DMS79 (cell line): ENCODE data around the gene TBC1D5.
"Not testable (repeated sequence)": the region's sequence is repeated elsewhere in the genome, so short reads cannot be mapped to it uniquely, and the experiment has no call there.

Experiments used
- DNase-seq: peaks from one replicate; lab custom pipeline; 2025; lab: John Stamatoyannopoulos, UW

Gene TBC1D5, protein sequence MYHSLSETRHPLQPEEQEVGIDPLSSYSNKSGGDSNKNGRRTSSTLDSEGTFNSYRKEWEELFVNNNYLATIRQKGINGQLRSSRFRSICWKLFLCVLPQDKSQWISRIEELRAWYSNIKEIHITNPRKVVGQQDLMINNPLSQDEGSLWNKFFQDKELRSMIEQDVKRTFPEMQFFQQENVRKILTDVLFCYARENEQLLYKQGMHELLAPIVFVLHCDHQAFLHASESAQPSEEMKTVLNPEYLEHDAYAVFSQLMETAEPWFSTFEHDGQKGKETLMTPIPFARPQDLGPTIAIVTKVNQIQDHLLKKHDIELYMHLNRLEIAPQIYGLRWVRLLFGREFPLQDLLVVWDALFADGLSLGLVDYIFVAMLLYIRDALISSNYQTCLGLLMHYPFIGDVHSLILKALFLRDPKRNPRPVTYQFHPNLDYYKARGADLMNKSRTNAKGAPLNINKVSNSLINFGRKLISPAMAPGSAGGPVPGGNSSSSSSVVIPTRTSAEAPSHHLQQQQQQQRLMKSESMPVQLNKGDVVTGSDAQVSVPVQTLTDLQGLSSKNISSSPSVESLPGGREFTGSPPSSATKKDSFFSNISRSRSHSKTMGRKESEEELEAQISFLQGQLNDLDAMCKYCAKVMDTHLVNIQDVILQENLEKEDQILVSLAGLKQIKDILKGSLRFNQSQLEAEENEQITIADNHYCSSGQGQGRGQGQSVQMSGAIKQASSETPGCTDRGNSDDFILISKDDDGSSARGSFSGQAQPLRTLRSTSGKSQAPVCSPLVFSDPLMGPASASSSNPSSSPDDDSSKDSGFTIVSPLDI

DNA sequence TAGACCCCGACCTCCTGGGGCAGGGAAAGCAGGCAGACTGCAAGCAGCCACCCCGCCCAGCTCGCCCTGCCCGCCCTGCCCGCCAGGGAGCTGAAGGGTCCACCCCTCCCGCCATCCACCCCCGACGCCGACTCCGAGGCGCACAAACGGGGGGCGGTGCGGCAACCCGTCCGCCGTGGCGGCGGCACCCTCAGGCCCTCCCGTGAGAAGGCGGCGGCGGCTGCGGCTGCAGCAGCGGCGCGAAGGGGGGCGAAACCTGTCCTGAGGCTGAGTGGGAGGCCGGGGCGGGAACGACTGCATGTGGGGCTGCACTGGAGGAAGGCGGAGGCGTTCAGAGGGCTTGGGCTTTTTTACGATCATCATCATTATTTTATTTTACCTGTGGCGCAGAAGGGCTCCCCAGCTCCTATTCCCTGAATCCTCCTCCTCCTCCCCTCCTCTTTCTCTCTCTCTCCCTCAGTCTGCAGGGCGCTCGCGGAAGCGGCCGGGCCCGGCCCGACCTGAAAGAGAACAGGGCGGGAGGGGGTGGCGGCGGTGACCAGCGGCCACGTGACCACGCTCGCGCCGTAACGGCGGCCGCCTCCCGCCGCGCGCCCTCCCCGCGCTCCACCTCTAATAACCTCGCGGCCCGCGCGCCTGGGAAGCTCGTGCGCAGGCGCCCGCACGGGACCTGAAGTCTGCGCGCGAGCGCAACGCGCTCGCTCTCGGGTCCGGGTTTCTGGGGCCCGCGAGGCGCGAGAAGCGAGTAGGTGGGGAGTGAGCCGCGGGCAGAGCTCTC, at the start of gene TBC1D5:
TSS of gene TBC1D5 (minus strand) at position 530 of the 778 bp plus-strand sequence. CDS start 234,061 bp downstream, outside the sequence.
- DNase-seq, result peak; percentile 81

DNA sequence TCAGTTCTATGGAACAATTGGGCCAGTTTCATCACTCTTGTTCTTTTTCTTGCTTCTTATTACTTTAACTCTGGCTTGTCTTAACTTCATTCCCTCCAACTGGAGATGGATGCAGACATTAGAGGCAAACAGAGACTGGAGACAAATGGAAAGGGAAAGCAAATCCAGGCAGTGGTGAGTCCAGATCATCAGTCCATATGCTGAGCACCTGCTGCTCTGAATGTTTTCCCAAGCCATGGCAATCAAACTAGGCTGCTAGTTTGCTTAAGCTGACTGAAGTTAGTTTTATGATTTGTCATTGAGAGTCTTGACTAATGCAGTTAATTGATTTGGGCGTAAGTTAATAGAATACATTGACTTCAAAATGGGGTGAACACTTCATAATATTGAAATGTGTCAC, 41.0 kb upstream of the TBC1D5 start:
- DNase-seq, result no peak

DNA sequence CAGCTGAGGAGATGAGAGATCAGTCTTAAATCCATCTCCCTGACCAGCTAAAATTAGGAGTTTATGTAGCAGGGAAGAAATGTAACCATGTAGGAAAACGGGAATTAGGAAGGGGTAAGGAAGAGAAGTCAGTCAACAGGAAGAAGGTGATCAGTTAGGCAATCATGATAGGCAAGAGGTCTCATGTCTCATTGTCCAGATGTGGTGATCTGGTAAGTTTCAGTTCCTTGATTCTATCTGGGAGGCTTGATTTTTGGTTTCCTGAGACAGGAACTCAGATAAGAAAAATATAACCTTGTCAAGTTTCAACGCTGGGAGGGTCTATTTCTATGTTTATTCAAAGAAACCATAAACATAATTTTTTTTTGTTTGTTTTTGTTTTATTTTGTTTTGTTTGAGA, 40.3 kb upstream of the TBC1D5 start:
- DNase-seq, result no peak

DNA sequence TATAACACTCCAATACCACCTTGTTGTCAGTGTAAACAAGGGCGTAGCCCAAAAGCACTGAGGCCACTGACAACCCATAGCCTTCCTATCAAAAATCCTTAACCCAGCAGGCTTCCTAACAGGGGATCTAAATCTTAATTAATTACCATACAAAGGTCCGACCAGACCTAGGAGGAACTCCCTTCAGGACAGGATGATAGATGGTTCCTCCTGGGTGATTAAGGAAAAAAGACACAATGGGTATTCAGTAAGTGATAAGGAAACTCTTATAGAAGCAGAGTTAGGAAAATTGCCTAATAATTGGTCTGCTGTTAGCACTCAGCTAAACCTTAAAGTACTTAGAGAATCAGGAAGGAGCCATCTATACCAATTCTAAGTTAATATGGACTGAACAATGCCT, 37.9 kb upstream of the TBC1D5 start:
- DNase-seq, result not testable (repeated sequence)

DNA sequence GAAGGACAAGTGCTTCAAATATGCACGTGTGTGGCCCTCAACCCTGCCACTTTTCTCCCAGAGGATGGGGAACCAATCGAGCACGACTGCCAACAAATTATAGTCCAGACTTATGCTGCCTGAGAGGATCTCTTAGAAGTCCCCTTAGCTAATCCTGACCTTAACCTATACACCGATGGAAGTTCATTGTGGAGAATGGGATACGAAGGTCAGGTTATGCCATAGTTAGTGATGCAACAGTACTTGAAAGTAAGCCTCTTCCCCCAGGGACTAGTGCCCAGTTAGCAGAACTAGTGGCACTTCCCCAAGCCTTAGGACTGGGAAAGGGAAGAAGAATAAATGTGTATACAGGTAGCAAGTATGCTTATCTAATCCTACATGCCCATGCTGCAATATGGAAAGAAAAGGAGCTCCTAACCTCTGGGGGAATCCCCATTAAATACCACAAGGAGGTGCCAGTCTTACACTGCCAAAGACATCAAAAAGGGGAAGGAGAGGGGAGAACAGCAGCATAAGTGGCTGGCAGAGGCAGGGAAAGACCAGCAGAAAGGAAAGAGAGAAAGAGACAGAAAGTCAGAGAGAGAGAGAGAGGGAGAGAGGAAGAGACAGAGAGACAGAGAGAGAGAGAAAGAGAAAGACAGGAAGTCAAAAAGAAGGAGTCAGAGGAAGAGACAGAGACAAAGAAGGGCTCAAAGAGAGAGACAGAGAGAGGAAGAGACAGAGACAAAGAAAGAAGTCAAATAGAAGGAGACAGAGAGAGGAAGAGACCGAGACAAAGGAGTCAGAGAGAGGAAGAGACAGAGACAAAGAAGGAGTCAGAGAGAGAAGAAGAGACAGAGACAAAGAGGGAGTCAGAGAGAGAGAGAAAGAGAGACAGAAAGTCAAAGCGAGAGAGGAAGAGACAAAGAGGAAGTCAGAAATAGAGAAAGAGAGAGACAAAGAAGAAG, 37.1 kb upstream of the TBC1D5 start:
- DNase-seq, result not testable (repeated sequence)

DNA sequence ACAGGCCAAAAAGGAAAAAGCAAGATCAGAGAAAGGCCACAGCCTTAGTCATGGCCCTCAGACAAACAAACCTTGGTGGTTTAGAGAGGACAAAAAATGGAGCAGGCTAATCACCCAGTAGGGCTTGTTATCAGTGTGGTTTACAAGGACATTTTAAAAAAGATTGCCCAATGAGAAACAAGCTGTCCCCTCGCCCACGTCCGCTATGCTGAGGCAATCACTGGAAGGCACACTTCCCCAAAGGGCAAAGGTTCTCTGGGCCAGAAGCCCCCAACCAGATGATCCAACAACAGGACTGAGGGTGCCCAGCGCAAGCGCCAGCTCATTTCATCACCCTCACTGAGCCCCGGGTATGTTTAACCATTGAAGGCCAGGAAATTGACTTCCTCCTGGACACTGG, 34.9 kb upstream of the TBC1D5 start:
- DNase-seq, result not testable (repeated sequence)

DNA sequence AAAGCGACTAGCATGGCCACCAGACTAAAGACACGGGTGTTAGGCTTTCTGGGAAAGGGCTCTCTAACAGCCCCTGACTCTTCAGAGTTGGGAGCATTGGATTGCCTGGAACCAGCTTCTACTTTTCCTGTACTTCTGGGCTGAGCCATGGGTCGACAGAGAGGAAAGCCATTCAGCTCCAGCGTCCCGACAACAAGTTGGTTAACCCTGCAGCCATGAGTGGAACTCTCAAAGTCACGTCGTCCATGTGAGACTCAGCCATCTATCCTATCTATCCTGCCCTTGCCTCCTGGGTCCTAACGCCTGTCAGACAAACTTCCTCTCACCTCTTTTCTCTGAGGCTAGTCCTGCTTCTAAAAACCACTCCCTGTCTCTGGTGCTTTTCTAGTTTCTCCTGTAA, 32.6 kb upstream of the TBC1D5 start:
- DNase-seq, result no peak

DNA sequence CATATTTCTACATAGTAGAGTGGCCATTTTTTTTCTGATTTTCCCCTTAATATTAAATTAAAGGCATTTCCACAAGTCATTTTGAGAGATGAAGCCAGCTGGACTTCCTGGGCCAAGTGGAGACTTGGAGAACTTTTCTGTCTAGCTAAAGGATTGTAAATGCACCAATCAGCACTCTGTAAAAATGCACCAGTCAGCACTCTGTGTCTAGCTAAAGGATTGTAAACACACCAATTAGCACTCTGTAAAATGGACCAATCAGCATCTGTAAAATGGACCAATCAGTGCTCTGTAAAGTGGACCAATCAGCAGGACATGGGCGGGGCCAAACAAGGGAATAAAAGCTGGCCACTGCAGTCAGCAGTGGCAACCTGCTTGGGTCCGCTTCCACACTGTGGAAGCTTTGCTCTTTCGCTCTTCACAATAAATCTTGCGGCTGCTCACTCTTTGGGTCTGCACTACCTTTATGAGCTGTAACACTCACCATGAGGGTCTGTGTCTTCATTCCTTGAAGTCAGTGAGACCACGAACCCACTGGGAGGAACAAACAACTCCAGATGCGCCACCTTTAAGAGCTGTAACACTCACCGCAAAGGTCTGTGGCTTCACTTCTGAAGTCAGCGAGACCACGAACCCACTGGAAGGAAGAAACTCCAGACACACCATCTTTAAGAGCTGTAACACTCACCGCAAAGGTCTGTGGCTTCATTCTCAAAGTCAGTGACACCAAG, 31.9 kb upstream of the TBC1D5 start:
- DNase-seq, result not testable (repeated sequence)

DNA sequence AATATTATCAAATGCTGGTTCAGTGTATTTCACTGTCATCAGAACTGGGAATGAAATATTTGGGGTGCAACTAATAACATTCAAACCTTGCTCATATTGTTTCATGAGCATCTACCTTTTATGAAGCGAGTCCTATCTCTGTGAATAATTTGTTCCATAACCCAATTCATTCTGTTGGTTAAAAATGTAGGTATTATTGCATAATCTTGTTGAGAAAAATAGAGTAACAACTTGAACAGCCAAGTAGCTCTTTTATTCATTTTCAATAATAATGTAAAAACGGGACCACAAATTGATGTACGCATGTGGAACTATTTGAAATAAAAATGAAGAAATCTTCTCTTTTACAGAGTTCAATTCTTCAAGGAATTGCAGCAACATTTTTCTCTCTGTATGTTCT, 30.1 kb upstream of the TBC1D5 start:
- DNase-seq, result no peak

DNA sequence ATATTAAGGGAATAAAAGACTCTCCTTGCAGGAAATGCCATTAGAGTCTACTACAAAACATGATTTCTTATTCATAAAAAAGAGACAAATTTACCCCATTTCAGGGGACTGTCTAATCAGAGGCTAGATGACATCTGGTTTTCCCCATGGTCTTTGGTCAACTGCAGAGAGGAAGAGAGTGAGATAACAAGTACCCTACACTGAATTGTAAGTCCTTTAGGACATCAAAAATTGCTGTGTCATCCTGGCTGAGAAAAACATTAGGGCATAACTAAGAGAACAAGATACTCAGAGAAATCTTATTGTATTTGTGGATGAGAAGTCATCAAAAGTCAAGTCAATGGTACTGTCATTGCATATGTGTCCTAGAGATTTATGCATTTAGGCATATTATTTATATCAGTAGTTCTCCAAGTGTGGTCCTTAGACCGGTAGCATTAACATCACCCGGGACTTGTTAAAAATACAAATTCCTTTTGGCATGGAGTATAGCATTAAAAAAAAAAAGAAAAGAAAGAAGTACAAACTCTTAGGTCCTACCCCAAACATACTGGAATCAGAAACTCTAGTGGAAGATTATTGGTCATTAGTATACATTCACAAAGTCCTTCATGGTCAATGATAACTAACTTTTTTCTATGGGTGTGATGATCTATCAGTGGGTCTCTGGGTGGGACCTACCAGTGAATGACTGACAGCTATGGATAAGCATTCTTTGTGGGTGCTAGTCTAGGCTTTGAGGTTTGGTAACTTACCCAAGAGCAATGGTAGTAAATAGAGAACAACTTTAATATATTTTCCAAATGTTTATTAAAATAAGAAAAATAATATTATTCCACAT, 29.0 kb upstream of the TBC1D5 start:
- DNase-seq, result no peak

DNA sequence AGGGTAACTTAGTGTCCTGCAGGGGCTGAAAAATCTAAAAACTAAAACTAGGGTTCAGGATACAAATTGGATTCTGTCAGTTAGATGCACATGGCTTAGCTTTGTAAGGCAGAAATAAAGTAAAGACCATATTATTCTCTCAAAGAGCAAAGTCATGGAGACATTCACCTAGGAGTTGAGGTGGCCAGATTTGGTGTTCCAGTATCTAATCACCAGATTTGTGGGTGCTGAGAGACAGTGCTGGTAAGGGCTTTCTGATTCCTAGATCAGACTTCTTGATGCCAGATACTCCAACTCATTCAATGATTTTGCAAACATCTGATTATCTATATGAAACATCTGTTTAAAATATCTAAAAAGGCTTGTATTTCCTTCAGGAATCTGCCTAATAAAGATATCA, 28.3 kb upstream of the TBC1D5 start:
- no peak for DNase-seq

DNA sequence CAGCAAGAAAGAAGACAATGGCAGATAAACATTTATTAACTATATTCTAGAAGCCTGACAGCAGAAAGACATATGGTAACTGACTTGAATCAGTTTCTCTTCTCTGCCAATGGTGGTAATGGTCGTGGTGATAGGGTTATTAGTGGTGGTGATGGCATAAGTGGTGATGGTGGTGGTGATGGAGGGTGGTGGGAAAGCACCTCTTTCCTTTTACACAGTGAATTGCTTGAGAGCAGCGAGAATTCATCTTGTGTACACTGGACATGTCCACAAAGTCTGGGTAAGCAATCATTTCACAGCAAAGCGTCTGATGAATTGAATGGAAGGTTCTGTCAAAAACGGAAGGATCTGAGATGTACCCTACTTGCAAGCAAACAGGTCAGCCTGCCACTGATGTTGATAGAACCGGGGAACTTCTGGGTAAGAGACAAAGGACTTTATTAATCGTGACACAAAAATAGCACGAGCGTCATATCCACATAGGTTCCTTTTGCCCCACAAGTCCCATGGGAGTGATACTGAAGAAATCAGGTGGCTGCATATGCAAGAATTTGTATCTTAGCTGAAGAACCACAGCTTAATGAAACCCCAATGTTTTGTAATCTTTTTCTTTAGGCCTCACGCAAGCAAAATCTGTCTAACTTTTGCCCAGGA, 23.5 kb upstream of the TBC1D5 start:
- DNase-seq, result no peak

DNA sequence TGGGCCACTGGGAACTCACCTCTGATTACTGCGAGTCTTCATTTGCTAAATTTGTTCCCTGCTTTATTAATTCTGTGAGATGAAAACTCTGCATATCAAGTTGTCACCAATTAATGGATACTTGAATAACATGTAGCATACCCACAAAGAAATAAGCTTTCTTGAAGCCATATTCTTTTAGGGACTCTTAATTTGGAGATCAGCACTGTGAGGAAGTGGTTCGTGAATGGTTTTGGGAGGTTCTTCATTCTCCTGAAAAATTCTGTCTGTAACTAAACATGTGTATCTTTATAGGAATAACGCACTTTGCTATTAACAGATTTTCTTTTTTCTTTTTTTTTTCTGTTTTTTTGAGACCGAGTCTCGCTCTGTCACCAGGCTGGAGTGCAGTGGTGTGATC, 19.1 kb upstream of the TBC1D5 start:
- DNase-seq, result no peak

DNA sequence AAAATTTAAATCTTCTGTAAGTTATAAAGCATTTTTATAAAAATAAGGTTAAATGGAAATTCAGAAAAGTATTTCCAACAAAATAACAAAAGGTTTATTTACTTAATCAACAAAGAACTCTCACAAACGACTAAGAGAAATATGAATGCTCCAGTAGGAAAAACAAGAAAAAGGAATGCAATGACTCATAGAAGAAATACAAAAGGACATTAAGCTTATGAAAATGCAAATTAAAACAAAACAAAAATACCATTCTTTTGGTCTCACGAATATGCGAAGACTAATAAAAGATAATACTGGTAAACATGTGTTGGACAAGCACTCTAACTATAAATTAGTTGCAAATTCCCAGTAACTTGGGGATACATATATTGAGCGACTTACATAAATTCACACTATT, 17.5 kb upstream of the TBC1D5 start:
- DNase-seq, result no peak

DNA sequence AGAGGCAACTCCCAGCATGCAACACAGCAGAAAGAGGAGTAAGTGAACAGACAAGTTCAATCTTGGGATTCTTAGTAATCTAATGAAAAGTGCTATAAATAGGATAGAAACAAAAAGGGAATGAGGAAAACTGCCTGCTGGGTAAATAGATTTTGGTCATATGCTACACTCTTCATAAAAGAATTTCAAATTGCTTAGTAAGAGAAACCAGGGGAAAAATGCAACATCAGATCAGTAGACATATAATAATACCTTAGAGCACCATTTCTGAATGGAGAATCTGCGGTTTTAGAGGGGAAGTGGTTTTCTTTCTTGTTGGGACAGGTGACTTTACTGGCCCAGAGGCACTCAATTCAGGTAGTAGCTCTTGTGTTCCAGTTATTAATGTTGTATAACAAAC, 13.4 kb upstream of the TBC1D5 start:
- no peak for DNase-seq

DNA sequence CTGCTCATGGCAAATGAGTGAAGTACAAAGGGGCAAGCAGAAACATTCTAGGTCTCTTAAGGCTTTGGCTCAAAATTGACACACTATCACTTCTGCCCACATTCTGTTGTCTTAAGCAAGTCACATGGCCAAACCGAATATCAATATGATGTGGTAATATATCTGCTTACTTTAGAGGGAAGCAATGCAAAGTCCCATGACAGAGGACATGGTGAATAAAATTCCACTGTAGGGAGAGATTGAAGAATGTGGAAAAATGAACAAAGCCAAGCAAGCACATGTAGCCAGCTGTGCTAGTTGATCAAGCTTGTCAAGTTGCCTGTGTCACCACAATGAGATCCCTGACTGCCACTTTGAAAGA, 11.2 kb upstream of the TBC1D5 start:
- DNase-seq, result no peak

DNA sequence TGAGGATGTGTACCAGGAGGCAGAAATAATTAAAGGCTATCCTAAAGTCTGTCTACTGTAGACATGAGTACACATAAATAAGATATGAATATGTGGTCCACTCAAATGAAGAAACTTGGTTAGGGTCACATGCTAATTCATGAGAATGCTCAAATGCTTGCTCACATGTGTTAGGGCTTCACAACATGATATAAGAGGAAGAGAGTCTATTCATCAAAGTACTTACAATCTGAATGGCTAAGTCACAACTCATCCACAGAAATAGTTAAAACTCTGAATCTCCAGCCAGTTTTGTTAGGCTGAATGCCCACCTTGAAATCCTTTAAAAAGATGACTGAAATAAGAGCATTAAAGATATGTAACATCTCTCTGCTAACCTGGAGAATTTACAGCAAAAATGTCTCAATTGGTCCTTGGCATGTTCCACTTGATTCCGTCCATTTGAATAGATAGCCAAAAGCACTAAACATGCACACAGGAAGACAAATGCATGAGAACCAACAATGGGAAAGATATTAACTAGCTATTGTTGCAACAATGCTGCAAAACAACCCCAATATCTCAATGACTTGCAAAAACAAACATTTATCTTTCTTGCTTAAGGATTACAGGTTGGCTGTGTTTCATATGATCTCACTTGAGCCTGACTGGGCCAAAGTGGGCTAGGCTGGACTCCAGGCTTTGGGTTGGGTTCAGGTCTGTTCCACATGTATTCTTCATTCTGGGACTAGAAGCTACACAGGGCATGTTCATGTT, 10.6 kb upstream of the TBC1D5 start:
- no peak for DNase-seq

DNA sequence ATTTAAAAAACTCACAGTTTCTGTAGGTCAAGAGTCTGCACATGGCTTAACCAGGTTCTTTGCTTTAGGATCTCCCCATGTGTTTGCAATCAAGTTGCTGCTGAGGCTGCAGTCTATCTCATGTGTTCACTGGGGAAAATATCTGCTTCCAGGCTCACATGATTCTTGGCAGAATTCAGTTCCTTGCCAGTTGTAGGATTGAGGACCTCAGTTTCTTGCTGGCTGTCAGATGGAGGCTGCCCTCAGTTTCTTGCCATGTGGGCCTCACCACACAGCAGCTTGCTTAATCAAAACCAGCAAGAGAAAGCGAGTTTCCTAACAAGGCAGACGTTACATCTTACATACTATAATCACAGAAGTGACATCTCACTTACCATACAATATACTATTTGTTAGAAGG, 10.0 kb upstream of the TBC1D5 start:
- no peak for DNase-seq
